DOHH2 (cell line): ENCODE results near the gene SIGLEC12.

ENCODE experiments used
- H3F3A ChIP-seq: fragments of 200-600 bp; sonication (generic), shearing (Covaris generic); 2 replicates; pipeline ENCODE4 v1.6.0; 2016; ENCODE audit warnings: antibody characterized with exemption, mild to moderate bottlenecking; ENCODE audit not compliant: control insufficient read depth, insufficient read depth
- H3K27ac ChIP-seq: fragments of 200-600 bp; sonication (generic); 2 replicates; pipeline ENCODE4 v1.5.1; 2014; ENCODE audit warnings: low read depth, mild to moderate bottlenecking, low read length, moderate library complexity
- H3K27me3 ChIP-seq: fragments of 200-600 bp; sonication (generic); 2 replicates; pipeline ENCODE4 v1.6.1; 2014; ENCODE audit warnings: mild to moderate bottlenecking, low read length, mixed read lengths; ENCODE audit not compliant: control insufficient read depth
- H3K36me3 ChIP-seq: fragments of 200-600 bp; sonication (generic); 2 replicates; pipeline ENCODE4 v1.6.1; 2014; ENCODE audit warnings: mild to moderate bottlenecking, low read length, moderate library complexity, mixed read lengths; ENCODE audit not compliant: control insufficient read depth
- H3K4me1 ChIP-seq: fragments of 200-600 bp; sonication (generic); 2 replicates; pipeline ENCODE4 v1.6.1; 2014; ENCODE audit warnings: mild to moderate bottlenecking, low read length, mixed read lengths; ENCODE audit not compliant: control insufficient read depth
- H3K4me2 ChIP-seq: fragments of 200-600 bp; sonication (generic); 2 replicates; pipeline ENCODE4 v1.6.0; 2014; ENCODE audit warnings: mild to moderate bottlenecking, low read length, moderate library complexity
- H3K4me3 ChIP-seq: fragments of 200-600 bp; sonication (generic); 2 replicates; pipeline ENCODE4 v1.5.1; 2014; ENCODE audit warnings: mild to moderate bottlenecking, low read length, mixed read lengths
- H3K79me2 ChIP-seq: fragments of 200-600 bp; sonication (generic); 2 replicates; pipeline ENCODE4 v1.6.1; 2014; ENCODE audit warnings: mild to moderate bottlenecking, low read length, mixed read lengths; ENCODE audit not compliant: control insufficient read depth
- H3K9me2 ChIP-seq: fragments of 200-600 bp; sonication (generic); replicated peaks from 2 replicates; pipeline ENCODE4 v1.6.1; 2014; ENCODE audit warnings: mild to moderate bottlenecking, low read length, mixed read lengths; ENCODE audit not compliant: control insufficient read depth
- H3K9me3 ChIP-seq: fragments of 200-600 bp; sonication (generic); 2 replicates; pipeline ENCODE4 v1.6.1; 2014; ENCODE audit warnings: antibody characterized with exemption, low read length, mixed read lengths; ENCODE audit not compliant: control insufficient read depth, insufficient read depth
- H4K20me1 ChIP-seq: fragments of 200-600 bp; sonication (generic); 2 replicates; pipeline ENCODE4 v1.6.0; 2014; ENCODE audit warnings: low read depth, mild to moderate bottlenecking, antibody characterized with exemption, low read length, moderate library complexity; ENCODE audit not compliant: control insufficient read depth, insufficient read depth
- CTCF ChIP-seq: fragments of 200-600 bp; sonication (generic); IDR thresholded peaks from one replicate; pipeline ENCODE4 v1.5.1; 2014; ENCODE audit warnings: antibody characterized with exemption, mild to moderate bottlenecking, low read depth, low read length; ENCODE audit not compliant: poor library complexity, severe bottlenecking
- EZH2phosphoT487 ChIP-seq: fragments of 200-600 bp; sonication (generic); IDR thresholded peaks from 2 replicates; pipeline ENCODE4 v1.6.1; 2017; ENCODE audit warnings: borderline replicate concordance, mild to moderate bottlenecking, antibody characterized with exemption, low read length, moderate library complexity, mixed read lengths

Gene SIGLEC12

GRCh38 chr19:51478381-51479234 lies 23.0 kb downstream of the SIGLEC12 start, which contains the start of gene CEACAM18:
Gene CEACAM18, plus strand, starts transcription at chr19:51478539.
- no peaks in the 10 kb centered on the region for H3K9me3 ChIP-seq
- no peak within 1 kb of the TSS for H3K4me3 ChIP-seq
- no peak within 1 kb of the TSS for H3K4me2 ChIP-seq
- no peaks in the 10 kb centered on the region for H3K9me2 ChIP-seq
- no peaks in the 10 kb centered on the region for H3K36me3 ChIP-seq
- no peaks in the 10 kb centered on the region for H3K79me2 ChIP-seq
- no peaks in the 10 kb centered on the region for H4K20me1 ChIP-seq
- H3K27ac ChIP-seq = no peak within 1 kb of the TSS
- no peaks in the 10 kb centered on the region for H3K4me1 ChIP-seq
- TF ChIP-seq EZH2phosphoT487 = no peak
- TF ChIP-seq CTCF = no peak
- H3F3A ChIP-seq = no peaks in the 10 kb centered on the region
- H3K27me3 ChIP-seq = peaks cover 9% of the 10 kb centered on the region; the same call in 1 of the 2 replicates

DNA sequence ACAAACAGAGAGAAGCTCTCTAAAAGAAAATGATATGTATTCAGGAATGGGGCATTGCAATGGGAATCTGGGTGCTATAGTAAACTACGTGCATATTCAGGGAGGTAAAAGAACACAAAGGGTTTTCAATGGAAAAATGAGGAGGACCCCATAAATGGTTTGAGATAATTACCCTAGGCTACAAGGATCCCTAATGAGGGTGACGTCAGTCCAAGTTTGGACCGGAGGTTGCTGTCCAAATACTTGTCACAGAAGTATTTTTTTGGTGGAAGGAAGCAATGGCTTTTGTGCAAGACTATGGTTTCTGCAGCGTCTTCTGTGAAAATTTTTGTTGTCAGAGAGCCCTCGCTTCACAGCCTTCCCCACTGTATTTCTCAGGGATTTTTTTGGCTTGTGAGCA lies 24.3 kb downstream of the SIGLEC12 start:
- no peaks in the 10 kb centered on the region for H3K36me3 ChIP-seq
- TF ChIP-seq EZH2phosphoT487 (no peak), CTCF (no peak)

DNA sequence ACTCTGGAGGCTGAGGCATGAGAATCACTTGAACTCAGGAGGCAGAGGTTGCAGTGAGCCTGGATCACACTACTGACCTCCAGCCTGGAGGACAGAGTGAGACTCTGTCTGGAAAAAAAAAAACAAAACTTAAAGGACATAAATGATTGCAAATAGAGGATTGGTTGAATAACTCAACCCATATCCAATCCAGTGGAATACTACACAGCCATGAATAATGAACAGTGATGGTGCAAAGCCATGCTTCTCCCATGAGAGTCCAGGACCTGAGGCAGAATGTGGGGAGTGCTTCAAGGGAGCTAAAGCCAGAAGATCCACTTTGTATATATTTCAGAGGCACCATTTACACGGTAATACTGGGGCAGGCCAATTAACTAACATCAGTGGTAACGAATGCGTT lies 25.4 kb downstream of the SIGLEC12 start:
- no peaks in the 10 kb centered on the region for H3K79me2 ChIP-seq
- H3K27me3 ChIP-seq = peaks cover 11% of the 10 kb centered on the region; the same call in 1 of the 2 replicates
- no peaks in the 10 kb centered on the region for H3K36me3 ChIP-seq
- H3K9me3 ChIP-seq = no peaks in the 10 kb centered on the region
- H4K20me1 ChIP-seq = no peaks in the 10 kb centered on the region
- H3K4me1 ChIP-seq = no peaks in the 10 kb centered on the region
- H3K27ac ChIP-seq = no peak overlapping the region
- H3K4me2 ChIP-seq = no peak overlapping the region
- no peak for TF ChIP-seq CTCF
- no peak for TF ChIP-seq EZH2phosphoT487
- H3K9me2 ChIP-seq = no peaks in the 10 kb centered on the region
- no peaks in the 10 kb centered on the region for H3F3A ChIP-seq
- H3K4me3 ChIP-seq = no peak overlapping the region

More for the DNA sequence above, 24.3 kb downstream of the SIGLEC12 start:
- no peak overlapping the region for H3K27ac ChIP-seq
- H3K27me3 ChIP-seq = peaks cover 11% of the 10 kb centered on the region; the same call in 1 of the 2 replicates
- no peak overlapping the region for H3K4me3 ChIP-seq
- no peaks in the 10 kb centered on the region for H3F3A ChIP-seq
- no peaks in the 10 kb centered on the region for H4K20me1 ChIP-seq
- H3K4me1 ChIP-seq = no peaks in the 10 kb centered on the region
- H3K79me2 ChIP-seq = no peaks in the 10 kb centered on the region
- H3K9me2 ChIP-seq = no peaks in the 10 kb centered on the region
- H3K9me3 ChIP-seq = no peaks in the 10 kb centered on the region
- H3K4me2 ChIP-seq = no peak overlapping the region
